ENCODE results near the gene EPG5. TPM values are rescaled to one million over a fixed set of nuclear protein-coding genes. Genes with fewer than 3 reads are reported as not detected.

EPG5 gene
- total and polyA plus RNA-seq, 9 of the 15 experiments (the other 6 are each of a cell fraction or from before 2014, with no cell fraction given) = 1.3 to 10.7 (median 5.2) TPM

DNA sequence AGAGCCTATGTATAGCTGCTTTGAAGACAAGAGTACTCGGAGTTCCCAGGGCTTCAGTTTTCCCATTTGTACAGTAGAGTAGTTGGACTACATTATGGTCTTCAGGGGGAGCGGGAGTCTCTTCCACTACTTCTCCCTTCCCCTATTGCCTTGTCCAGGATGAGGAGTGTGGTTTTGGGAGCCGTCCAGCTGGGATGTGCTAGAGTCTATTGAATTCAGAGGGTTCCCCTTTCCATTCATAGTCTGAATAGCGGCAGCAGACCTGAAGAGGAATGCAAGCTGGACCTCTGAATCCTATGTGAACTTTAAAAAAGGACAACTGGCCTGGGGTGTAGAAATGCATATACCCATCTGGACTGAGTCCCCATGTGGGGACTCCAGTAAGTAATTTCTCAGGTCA, 43.5 kb upstream of the EPG5 start (continued):
- TF ChIP-seq CBX8 (IDR thresholded peaks at IDR 0.05; ENCODE audit: borderline replicate concordance, extremely low read depth, low read depth, low read length, poor library complexity, severe bottlenecking) (no peak), ZNF311 (CRISPR knock-in tag; IDR thresholded peaks at IDR 0.05) (no peak), CCAR2 (IDR thresholded peaks at IDR 0.05; ENCODE audit: low read depth, low read length) (no peak), ESRRA (IDR thresholded peaks at IDR 0.05; ENCODE audit: borderline replicate concordance, low read depth) (no peak), RBM15 (IDR thresholded peaks at IDR 0.05; ENCODE audit: insufficient read depth, low read length) (no peak), ZNF184 (CRISPR knock-in tag; IDR thresholded peaks at IDR 0.05) (no peak), ZNF431 (CRISPR knock-in tag; IDR thresholded peaks at IDR 0.05) (no peak)
- TF ChIP-seq, protein P1, sequence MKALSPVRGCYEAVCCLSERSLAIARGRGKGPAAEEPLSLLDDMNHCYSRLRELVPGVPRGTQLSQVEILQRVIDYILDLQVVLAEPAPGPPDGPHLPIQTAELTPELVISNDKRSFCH (CRISPR knock-in tag; IDR thresholded peaks at IDR 0.05) = no peak
- TF ChIP-seq, protein P1 (tag; IDR thresholded peaks at IDR 0.05) = no peak
- TF ChIP-seq, protein P2, sequence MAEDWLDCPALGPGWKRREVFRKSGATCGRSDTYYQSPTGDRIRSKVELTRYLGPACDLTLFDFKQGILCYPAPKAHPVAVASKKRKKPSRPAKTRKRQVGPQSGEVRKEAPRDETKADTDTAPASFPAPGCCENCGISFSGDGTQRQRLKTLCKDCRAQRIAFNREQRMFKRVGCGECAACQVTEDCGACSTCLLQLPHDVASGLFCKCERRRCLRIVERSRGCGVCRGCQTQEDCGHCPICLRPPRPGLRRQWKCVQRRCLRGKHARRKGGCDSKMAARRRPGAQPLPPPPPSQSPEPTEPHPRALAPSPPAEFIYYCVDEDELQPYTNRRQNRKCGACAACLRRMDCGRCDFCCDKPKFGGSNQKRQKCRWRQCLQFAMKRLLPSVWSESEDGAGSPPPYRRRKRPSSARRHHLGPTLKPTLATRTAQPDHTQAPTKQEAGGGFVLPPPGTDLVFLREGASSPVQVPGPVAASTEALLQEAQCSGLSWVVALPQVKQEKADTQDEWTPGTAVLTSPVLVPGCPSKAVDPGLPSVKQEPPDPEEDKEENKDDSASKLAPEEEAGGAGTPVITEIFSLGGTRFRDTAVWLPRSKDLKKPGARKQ (CRISPR knock-in tag; IDR thresholded peaks at IDR 0.05) = no peak
- TF ChIP-seq, protein P3, sequence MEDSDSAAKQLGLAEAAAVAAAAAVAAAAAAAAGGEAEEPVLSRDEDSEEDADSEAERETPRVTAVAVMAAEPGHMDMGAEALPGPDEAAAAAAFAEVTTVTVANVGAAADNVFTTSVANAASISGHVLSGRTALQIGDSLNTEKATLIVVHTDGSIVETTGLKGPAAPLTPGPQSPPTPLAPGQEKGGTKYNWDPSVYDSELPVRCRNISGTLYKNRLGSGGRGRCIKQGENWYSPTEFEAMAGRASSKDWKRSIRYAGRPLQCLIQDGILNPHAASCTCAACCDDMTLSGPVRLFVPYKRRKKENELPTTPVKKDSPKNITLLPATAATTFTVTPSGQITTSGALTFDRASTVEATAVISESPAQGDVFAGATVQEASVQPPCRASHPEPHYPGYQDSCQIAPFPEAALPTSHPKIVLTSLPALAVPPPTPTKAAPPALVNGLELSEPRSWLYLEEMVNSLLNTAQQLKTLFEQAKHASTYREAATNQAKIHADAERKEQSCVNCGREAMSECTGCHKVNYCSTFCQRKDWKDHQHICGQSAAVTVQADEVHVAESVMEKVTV (CRISPR knock-in tag; IDR thresholded peaks at IDR 0.05) = no peak
